Panc1 (cell line): Measurements from ENCODE around the gene IRF9.

Source experiments
- CTCF ChIP-seq: fragments of 450-650 bp; IDR thresholded peaks from 2 replicates; pipeline ENCODE4 v1.5.1; 2017; ENCODE audit warnings: mild to moderate bottlenecking
- POLR2AphosphoS5 ChIP-seq: IDR thresholded peaks from 2 replicates; pipeline ENCODE4 v1.6.1; 2012; ENCODE audit warnings: mild to moderate bottlenecking, low read depth, low read length, moderate library complexity
- TCF7L2 ChIP-seq: IDR thresholded peaks from 2 replicates; pipeline ENCODE4 v1.6.1; 2011; ENCODE audit warnings: mild to moderate bottlenecking, low read depth, low read length, inconsistent platforms
- TF ChIP-seq, protein P1 (sequence below), 2 experiments: IDR thresholded peaks; 2 replicates each; pipeline ENCODE4 v1.6.1; 2011 to 2012; ENCODE audit warnings: low read depth in 2 of 2, control low read depth in 1 of 2, low read length in 1 of 2, mild to moderate bottlenecking in 1 of 2, moderate library complexity in 1 of 2; ENCODE audit not compliant: insufficient read depth in 1 of 2

DNA sequence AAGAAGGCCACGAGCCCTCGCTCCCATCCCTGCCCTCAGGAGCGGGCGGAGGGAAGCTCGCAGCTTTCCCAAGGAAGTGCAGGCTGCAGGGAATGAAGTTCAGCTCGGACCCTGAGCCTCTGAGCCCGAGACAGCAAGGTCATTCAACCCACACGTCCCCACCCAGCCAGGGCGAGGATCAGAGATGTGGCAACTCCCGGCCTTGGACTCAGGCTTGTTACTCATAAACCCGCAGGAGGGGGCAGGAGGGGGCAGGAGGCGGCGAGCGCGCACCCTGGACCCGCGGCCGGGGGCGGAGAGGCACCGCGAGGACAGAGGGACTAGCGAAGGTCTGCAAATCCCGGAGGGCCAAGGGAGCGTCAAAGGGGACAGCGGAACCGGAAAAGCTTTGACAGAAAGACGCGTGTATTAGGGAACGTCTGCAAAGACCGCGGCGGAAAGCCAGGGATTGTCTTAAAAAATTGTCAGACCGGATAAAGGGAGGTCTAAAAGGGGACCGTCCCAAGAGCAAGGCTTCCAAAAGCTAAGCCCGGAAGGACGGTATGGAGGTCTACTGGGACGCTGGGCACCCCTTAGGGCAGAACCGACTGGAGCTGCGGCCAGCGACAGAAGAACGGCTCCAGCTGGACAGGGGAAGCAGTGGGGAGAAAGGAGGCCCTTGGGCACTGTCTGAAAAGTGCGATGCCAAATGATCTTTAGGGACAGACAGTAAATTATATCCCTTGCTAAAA lies 47.1 kb upstream of the IRF9 start:
- TF ChIP-seq POLR2AphosphoS5 (peak; percentile 76; the same call in 1 of the 2 replicates), CTCF (no peak), TCF7L2 (peak; percentile 41)
- TF ChIP-seq, protein P1, sequence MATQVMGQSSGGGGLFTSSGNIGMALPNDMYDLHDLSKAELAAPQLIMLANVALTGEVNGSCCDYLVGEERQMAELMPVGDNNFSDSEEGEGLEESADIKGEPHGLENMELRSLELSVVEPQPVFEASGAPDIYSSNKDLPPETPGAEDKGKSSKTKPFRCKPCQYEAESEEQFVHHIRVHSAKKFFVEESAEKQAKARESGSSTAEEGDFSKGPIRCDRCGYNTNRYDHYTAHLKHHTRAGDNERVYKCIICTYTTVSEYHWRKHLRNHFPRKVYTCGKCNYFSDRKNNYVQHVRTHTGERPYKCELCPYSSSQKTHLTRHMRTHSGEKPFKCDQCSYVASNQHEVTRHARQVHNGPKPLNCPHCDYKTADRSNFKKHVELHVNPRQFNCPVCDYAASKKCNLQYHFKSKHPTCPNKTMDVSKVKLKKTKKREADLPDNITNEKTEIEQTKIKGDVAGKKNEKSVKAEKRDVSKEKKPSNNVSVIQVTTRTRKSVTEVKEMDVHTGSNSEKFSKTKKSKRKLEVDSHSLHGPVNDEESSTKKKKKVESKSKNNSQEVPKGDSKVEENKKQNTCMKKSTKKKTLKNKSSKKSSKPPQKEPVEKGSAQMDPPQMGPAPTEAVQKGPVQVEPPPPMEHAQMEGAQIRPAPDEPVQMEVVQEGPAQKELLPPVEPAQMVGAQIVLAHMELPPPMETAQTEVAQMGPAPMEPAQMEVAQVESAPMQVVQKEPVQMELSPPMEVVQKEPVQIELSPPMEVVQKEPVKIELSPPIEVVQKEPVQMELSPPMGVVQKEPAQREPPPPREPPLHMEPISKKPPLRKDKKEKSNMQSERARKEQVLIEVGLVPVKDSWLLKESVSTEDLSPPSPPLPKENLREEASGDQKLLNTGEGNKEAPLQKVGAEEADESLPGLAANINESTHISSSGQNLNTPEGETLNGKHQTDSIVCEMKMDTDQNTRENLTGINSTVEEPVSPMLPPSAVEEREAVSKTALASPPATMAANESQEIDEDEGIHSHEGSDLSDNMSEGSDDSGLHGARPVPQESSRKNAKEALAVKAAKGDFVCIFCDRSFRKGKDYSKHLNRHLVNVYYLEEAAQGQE (IDR thresholded peaks at IDR 0.05; ENCODE audit: insufficient read depth in 1 of 2, low read depth in 2 of 2, low read length in 1 of 2): no peak
